WTC11 (cell line): ENCODE data around the gene WDR33. TPM values are rescaled to one million over a fixed set of nuclear protein-coding genes. Genes with fewer than 3 reads are reported as not detected.

Source experiments
- ATF3 ChIP-seq: sonication (generic); formaldehyde crosslinking; conservative IDR thresholded peaks from 2 replicates; pipeline ENCODE4 v1.8.1; 2022; ENCODE audit warnings: mild to moderate bottlenecking, missing genetic modification reagents
- CTCF ChIP-seq: fragments of 200-600 bp; IDR thresholded peaks from 2 replicates; pipeline ENCODE4 v1.8.0; 2022; ENCODE audit warnings: antibody characterized with exemption
- E2F1 ChIP-seq: sonication (generic); formaldehyde crosslinking; IDR thresholded peaks from 2 replicates; pipeline ENCODE4 v1.8.0; 2022; ENCODE audit warnings: mild to moderate bottlenecking, missing genetic modification reagents
- E2F4 ChIP-seq: sonication (generic); formaldehyde crosslinking; IDR thresholded peaks from 2 replicates; pipeline ENCODE4 v1.8.1; 2022; ENCODE audit warnings: low read depth, mild to moderate bottlenecking, moderate library complexity, missing genetic modification reagents, borderline replicate concordance
- ESRRA ChIP-seq: sonication (generic); formaldehyde crosslinking; IDR thresholded peaks from 2 replicates; pipeline ENCODE4 v1.8.1; 2022; ENCODE audit warnings: mild to moderate bottlenecking, missing genetic modification reagents, borderline replicate concordance
- FOXK1 ChIP-seq: sonication (generic); formaldehyde crosslinking; IDR thresholded peaks from 2 replicates; pipeline ENCODE4 v1.8.0; 2022; ENCODE audit warnings: mild to moderate bottlenecking, moderate library complexity, missing genetic modification reagents
- FOXP1 ChIP-seq: sonication (generic); formaldehyde crosslinking; IDR thresholded peaks from 2 replicates; pipeline ENCODE4 v1.8.0; 2022; ENCODE audit warnings: missing genetic modification reagents, mild to moderate bottlenecking, moderate library complexity, borderline replicate concordance
- FOXP4 ChIP-seq: sonication (generic); formaldehyde crosslinking; IDR thresholded peaks from 2 replicates; pipeline ENCODE4 v1.8.0; 2022; ENCODE audit warnings: mild to moderate bottlenecking, missing genetic modification reagents
- GABPB1 ChIP-seq: sonication (generic); formaldehyde crosslinking; IDR thresholded peaks from 2 replicates; pipeline ENCODE4 v1.8.1; 2023; ENCODE audit warnings: mild to moderate bottlenecking, missing genetic modification reagents
- GTF2I ChIP-seq: fragments of 250-450 bp; sonication (Bioruptor Pico); conservative IDR thresholded peaks from 2 replicates; pipeline ENCODE4 v1.4.0; 2021; ENCODE audit warnings: mild to moderate bottlenecking
- HMGXB4 ChIP-seq: sonication (generic); formaldehyde crosslinking; IDR thresholded peaks from 2 replicates; pipeline ENCODE4 v1.8.1; 2023; ENCODE audit warnings: mild to moderate bottlenecking, moderate library complexity, missing genetic modification reagents
- MAX ChIP-seq: sonication (generic); formaldehyde crosslinking; IDR thresholded peaks from 2 replicates; pipeline ENCODE4 v1.8.0; 2022; ENCODE audit warnings: mild to moderate bottlenecking, missing genetic modification reagents
- MYBL2 ChIP-seq: sonication (generic); formaldehyde crosslinking; IDR thresholded peaks from 2 replicates; pipeline ENCODE4 v1.8.1; 2023; ENCODE audit warnings: mild to moderate bottlenecking, moderate library complexity, missing genetic modification reagents
- OVOL2 ChIP-seq: fragments of 250-450 bp; sonication (Bioruptor Pico); IDR thresholded peaks from 2 replicates; pipeline ENCODE4 v1.9.0; 2021; ENCODE audit warnings: mild to moderate bottlenecking, borderline replicate concordance
- PRRX2 ChIP-seq: fragments of 250-450 bp; sonication (Bioruptor Pico); IDR thresholded peaks from 2 replicates; pipeline ENCODE4 v1.8.0; 2021; ENCODE audit warnings: mild to moderate bottlenecking
- SMAD4 ChIP-seq: sonication (generic); formaldehyde crosslinking; IDR thresholded peaks from 2 replicates; pipeline ENCODE4 v1.8.0; 2022; ENCODE audit warnings: mild to moderate bottlenecking, missing genetic modification reagents
- SOX15 ChIP-seq: fragments of 250-450 bp; sonication (Bioruptor Pico); IDR thresholded peaks from 2 replicates; pipeline ENCODE4 v1.9.0; 2021; ENCODE audit warnings: mild to moderate bottlenecking
- ZBTB21 ChIP-seq: sonication (generic); formaldehyde crosslinking; IDR thresholded peaks from 2 replicates; pipeline ENCODE4 v1.8.1; 2023; ENCODE audit warnings: mild to moderate bottlenecking, missing genetic modification reagents, borderline replicate concordance
- ZNF121 ChIP-seq: sonication (generic); formaldehyde crosslinking; IDR thresholded peaks from 2 replicates; pipeline ENCODE4 v1.8.0; 2023; ENCODE audit warnings: missing genetic modification reagents
- ZNF416 ChIP-seq: fragments of 250-450 bp; sonication (Bioruptor Pico); IDR thresholded peaks from 2 replicates; pipeline ENCODE4 v1.9.0; 2021; ENCODE audit warnings: mild to moderate bottlenecking, inconsistent platforms
- ZNF423 ChIP-seq: fragments of 250-450 bp; sonication (Bioruptor Pico); IDR thresholded peaks from 2 replicates; pipeline ENCODE4 v2.1.2; 2022; ENCODE audit warnings: mild to moderate bottlenecking, moderate library complexity
- ZNF512 ChIP-seq: sonication (generic); formaldehyde crosslinking; IDR thresholded peaks from 2 replicates; pipeline ENCODE4 v1.8.1; 2022; ENCODE audit warnings: missing genetic modification reagents, borderline replicate concordance
- ZNF532 ChIP-seq: fragments of 250-450 bp; sonication (Bioruptor Pico); IDR thresholded peaks from 2 replicates; pipeline ENCODE4 v1.9.0; 2021; ENCODE audit warnings: mild to moderate bottlenecking, borderline replicate concordance
- ZSCAN18 ChIP-seq: fragments of 250-450 bp; sonication (Bioruptor Pico); IDR thresholded peaks from 2 replicates; pipeline ENCODE4 v2.1.2; 2022; ENCODE audit warnings: mild to moderate bottlenecking, moderate library complexity
- total RNA-seq: library from RNA; stranded (reverse); gene quantifications from 3 replicates; pipeline ENCODE4 v1.2.3, GENCODE V29; 2021

WDR33 gene
- total RNA-seq, 1 experiment from 2014 or later: 67.1 TPM

GRCh38 chr2:127701193-127701650 lies 109.7 kb downstream of the WDR33 start, which contains the start of gene SFT2D3 (continued):
- TF ChIP-seq GABPB1 (CRISPR knock-in tag): peak; percentile 54; the same call in 1 of the 2 replicates
- peak; percentile 2 for TF ChIP-seq FOXP4 (CRISPR knock-in tag)
- TF ChIP-seq ZNF121 (CRISPR knock-in tag): no peak
- TF ChIP-seq ZNF512 (CRISPR knock-in tag): no peak
- TF ChIP-seq MYBL2 (CRISPR knock-in tag): 0 out of 2 replicates have a peak, but pooled peaks have one; percentile 21
- no peak for TF ChIP-seq ESRRA (CRISPR knock-in tag)
- no peak for TF ChIP-seq ZBTB21
- no peak for TF ChIP-seq ZNF416 (CRISPR knock-in tag)
- no peak for TF ChIP-seq GTF2I (CRISPR knock-in tag)
- TF ChIP-seq OVOL2 (CRISPR knock-in tag): no peak
- no peak for TF ChIP-seq CTCF
- TF ChIP-seq SOX15: no peak
- TF ChIP-seq FOXP1 (CRISPR knock-in tag): no peak
- no peak for TF ChIP-seq E2F4 (CRISPR knock-in tag)
- TF ChIP-seq E2F1 (CRISPR knock-in tag): no peak
- no peak for TF ChIP-seq PRRX2 (CRISPR knock-in tag)
- TF ChIP-seq ZNF423 (CRISPR knock-in tag): no peak
- peak; percentile 39; the same call in 1 of the 2 replicates for TF ChIP-seq FOXK1 (CRISPR knock-in tag)
- TF ChIP-seq SMAD4 (CRISPR knock-in tag): no peak
- peak; percentile 75 for TF ChIP-seq MAX (CRISPR knock-in tag)
- peak; percentile 70 for TF ChIP-seq HMGXB4 (CRISPR knock-in tag)
- TF ChIP-seq ATF3 (CRISPR knock-in tag): no peak
- TF ChIP-seq ZNF532 (CRISPR knock-in tag): no peak
- no peak for TF ChIP-seq ZSCAN18 (CRISPR knock-in tag)
